GM13977 (cell line): ENCODE results near the gene DOCK9.

Experiments used
- DNase-seq: peaks from one replicate; pipeline ENCODE4 v3.0.0; 2012; ENCODE audit warnings: low spot score
- CTCF ChIP-seq: IDR thresholded peaks from 2 replicates; pipeline ENCODE4 v1.5.1; 2012; ENCODE audit warnings: mild to moderate bottlenecking, control low read depth; ENCODE audit not compliant: insufficient read depth; ENCODE audit errors: extremely low read depth, missing control alignments
- in situ Hi-C: fragments of 300-500 bp; cut with MboI; formaldehyde crosslinking; loops from one replicate; pipeline ENCODE4 v1.12.0; 2022; ENCODE audit warnings: low sequenced_read_pairs, low pct_unique_long_range_greater_than_20kb, mixed read lengths, inconsistent platforms; ENCODE audit not compliant: unreplicated experiment

DOCK9 gene

GRCh38 chr13:98797456-98797855 is 180.4 kb downstream of the DOCK9 start:
- no peak for TF ChIP-seq CTCF
- no peak for DNase-seq
- in situ Hi-C loops, result no loop called here

GRCh38 chr13:98796798-98797197 is 181.1 kb downstream of the DOCK9 start:
- in situ Hi-C loops, result no loop called here
- no peak for TF ChIP-seq CTCF
- no peak for DNase-seq

GRCh38 chr13:98796191-98796590 is 181.7 kb downstream of the DOCK9 start:
- no peak for DNase-seq
- no peak for TF ChIP-seq CTCF
- in situ Hi-C loops, result no loop called here

- in situ Hi-C loops, result no loop called here
- no peak for DNase-seq
- no peak for TF ChIP-seq CTCF
Measured at GRCh38 chr13:98795220-98795619, 182.6 kb downstream of the DOCK9 start.

GRCh38 chr13:98794498-98794897 is 183.4 kb downstream of the DOCK9 start:
- no peak for TF ChIP-seq CTCF
- no peak for DNase-seq
- in situ Hi-C loops, result no loop called here

- no peak for TF ChIP-seq CTCF
- in situ Hi-C loops, result no loop called here
- DNase-seq, result no peak
Measured at GRCh38 chr13:98792785-98793495, 184.9 kb downstream of the DOCK9 start.
